IMR-90 (cell line): ENCODE measurements around the gene FBXW4. TPM values are rescaled to one million over a fixed set of nuclear protein-coding genes. Genes with fewer than 3 reads are reported as not detected.

Experiments used
- ATAC-seq: fragments of 200-7000 bp; cut with Tn5 transposase; 2 replicates; pipeline ENCODE4 v1.9.1; 2020; ENCODE audit warnings: low read depth, mild to moderate bottlenecking, moderate library complexity
- BruUV-seq: library from RNA; stranded (reverse); fragments of 400-500 nt; replicated peaks from 2 replicates; lab custom pipeline; 2021; lab: Mats Ljungman, UMichigan
- CTCF ChIA-PET: fragments of 300-600 bp; formaldehyde crosslinking; extraction: SDS; loops from one replicate; lab custom pipeline; 2021; ENCODE audit warnings: antibody characterized with exemption; lab: Yijun Ruan, JAX
- POLR2A ChIA-PET: fragments of 300-600 bp; sonication (Branson Sonifier 250); formaldehyde crosslinking; loops from one replicate; lab custom pipeline; 2022; ENCODE audit warnings: antibody characterized with exemption; ENCODE audit not compliant: unreplicated experiment; lab: Charles Lee
- DNase-seq: peaks from one replicate; pipeline ENCODE4 v3.0.0; 2013
- H2AFZ ChIP-seq: replicated peaks from 2 replicates; pipeline ENCODE3; 2013; ENCODE audit warnings: low read length, mild to moderate bottlenecking; ENCODE audit not compliant: poor library complexity
- H2AK5ac ChIP-seq: 2 replicates; pipeline ENCODE4 v1.6.1; 2013; ENCODE audit warnings: low read depth, low read length, inconsistent platforms
- H2AK9ac ChIP-seq: replicated peaks from 2 replicates; pipeline ENCODE3; 2013; ENCODE audit warnings: mild to moderate bottlenecking, low read depth, low read length, moderate library complexity; ENCODE audit not compliant: poor library complexity
- H2BK120ac ChIP-seq: 2 replicates; pipeline ENCODE4 v1.6.1; 2013; ENCODE audit warnings: low read depth, low read length, inconsistent platforms
- H2BK15ac ChIP-seq: 3 replicates; pipeline ENCODE4 v1.6.1; 2013; ENCODE audit warnings: low read depth, low read length, inconsistent platforms
- H2BK20ac ChIP-seq: 2 replicates; pipeline ENCODE4 v1.6.1; 2013; ENCODE audit warnings: low read depth, mild to moderate bottlenecking, inconsistent platforms, low read length, moderate library complexity
- H2BK5ac ChIP-seq: 2 replicates; pipeline ENCODE4 v1.6.1; 2013; ENCODE audit warnings: mild to moderate bottlenecking, low read depth, low read length, inconsistent platforms; ENCODE audit not compliant: poor library complexity, severe bottlenecking
- H3K14ac ChIP-seq: replicated peaks from 2 replicates; pipeline ENCODE4 v1.6.1; 2013; ENCODE audit warnings: low read depth, low read length, inconsistent platforms
- H3K18ac ChIP-seq: 2 replicates; pipeline ENCODE4 v1.6.1; 2013; ENCODE audit warnings: low read depth, low read length, control low read depth
- H3K23ac ChIP-seq: 2 replicates; pipeline ENCODE4 v1.6.1; 2013; ENCODE audit warnings: low read depth, low read length, inconsistent platforms
- H3K27ac ChIP-seq: 2 replicates; pipeline ENCODE4 v1.5.1; 2013; ENCODE audit warnings: mild to moderate bottlenecking, control low read depth, low read length; ENCODE audit not compliant: insufficient read depth
- H3K27me3 ChIP-seq: 2 replicates; pipeline ENCODE4 v1.6.1; 2013; ENCODE audit warnings: low read length; ENCODE audit not compliant: control insufficient read depth, insufficient read depth
- H3K36me3 ChIP-seq: 2 replicates; pipeline ENCODE4 v1.6.1; 2013; ENCODE audit warnings: low read length, mixed read lengths; ENCODE audit not compliant: control insufficient read depth, insufficient read depth
- H3K4ac ChIP-seq: 2 replicates; pipeline ENCODE4 v1.6.1; 2013; ENCODE audit warnings: low read depth, low read length, inconsistent platforms
- H3K4me1 ChIP-seq: 2 replicates; pipeline ENCODE4 v1.6.1; 2013; ENCODE audit warnings: low read length, mixed read lengths; ENCODE audit not compliant: control insufficient read depth, insufficient read depth
- H3K4me2 ChIP-seq: 2 replicates; pipeline ENCODE4 v1.6.1; 2013; ENCODE audit warnings: low read depth, mild to moderate bottlenecking, control low read depth, low read length, moderate library complexity
- H3K4me3 ChIP-seq: 2 replicates; pipeline ENCODE4 v1.5.1; 2013; ENCODE audit warnings: low read depth, mild to moderate bottlenecking, control low read depth, low read length, moderate library complexity; ENCODE audit not compliant: insufficient read depth
- H3K56ac ChIP-seq: 2 replicates; pipeline ENCODE4 v1.6.1; 2013; ENCODE audit warnings: low read length, inconsistent platforms; ENCODE audit not compliant: insufficient read depth; ENCODE audit errors: extremely low read depth
- H3K79me1 ChIP-seq, 2 experiments: 2 replicates each; pipeline ENCODE4 v1.6.1; 2013; ENCODE audit warnings: low read length in 2 of 2, inconsistent platforms in 1 of 2, low read depth in 1 of 2
- H3K9ac ChIP-seq: 2 replicates; pipeline ENCODE4 v1.6.1; 2013; ENCODE audit warnings: low read depth, low read length, control low read depth
- H3K9me1 ChIP-seq: 2 replicates; pipeline ENCODE4 v1.6.1; 2013; ENCODE audit warnings: low read length, inconsistent platforms; ENCODE audit not compliant: insufficient read depth
- H3K9me3 ChIP-seq: 2 replicates; pipeline ENCODE4 v1.6.1; 2013; ENCODE audit warnings: low read length; ENCODE audit not compliant: control insufficient read depth, insufficient read depth
- H4K20me1 ChIP-seq: 2 replicates; pipeline ENCODE4 v1.6.1; 2013; ENCODE audit warnings: low read length, inconsistent platforms; ENCODE audit not compliant: insufficient read depth
- H4K5ac ChIP-seq: 2 replicates; pipeline ENCODE4 v1.6.1; 2013; ENCODE audit warnings: mild to moderate bottlenecking, low read depth, low read length, control low read depth
- H4K8ac ChIP-seq, 2 experiments: 2 replicates each; pipeline ENCODE4 v1.6.1; 2013; ENCODE audit warnings: low read depth in 2 of 2, low read length in 2 of 2, control low read depth in 1 of 2, inconsistent platforms in 1 of 2
- H4K91ac ChIP-seq: 2 replicates; pipeline ENCODE4 v1.6.1; 2013; ENCODE audit warnings: low read depth, low read length, inconsistent platforms; ENCODE audit not compliant: insufficient read depth
- BHLHE40 ChIP-seq: fragments of 150-350 bp; IDR thresholded peaks from 2 replicates; pipeline ENCODE4 v1.6.1; 2016; ENCODE audit warnings: mild to moderate bottlenecking, low read depth, low read length
- CEBPB ChIP-seq: IDR thresholded peaks from 2 replicates; pipeline ENCODE4 v1.6.1; 2012; ENCODE audit warnings: low read depth, low read length, improper control_type of control experiment
- CTCF ChIP-seq: conservative IDR thresholded peaks from 2 replicates; pipeline ENCODE4 v1.5.1; 2012; ENCODE audit warnings: mild to moderate bottlenecking, low read depth, low read length, improper control_type of control experiment
- ELK1 ChIP-seq: fragments of 150-350 bp; IDR thresholded peaks from 2 replicates; pipeline ENCODE4 v1.6.1; 2016; ENCODE audit warnings: low read depth, mild to moderate bottlenecking, low read length, moderate library complexity, borderline replicate concordance
- FOS ChIP-seq: fragments of 150-350 bp; IDR thresholded peaks from 2 replicates; pipeline ENCODE4 v1.6.1; 2016; ENCODE audit warnings: low read depth, low read length
- MAFK ChIP-seq: IDR thresholded peaks from 2 replicates; pipeline ENCODE4 v1.6.1; 2012; ENCODE audit warnings: low read depth, low read length, improper control_type of control experiment
- MXI1 ChIP-seq: IDR thresholded peaks from 2 replicates; pipeline ENCODE4 v1.6.1; 2012; ENCODE audit warnings: low read depth, mild to moderate bottlenecking, low read length, moderate library complexity, borderline replicate concordance
- NFE2L2 ChIP-seq: fragments of 150-350 bp; IDR thresholded peaks from 2 replicates; pipeline ENCODE4 v1.6.1; 2016; ENCODE audit warnings: low read depth, mild to moderate bottlenecking, low read length
- POLR2A ChIP-seq: IDR thresholded peaks from 2 replicates; pipeline ENCODE4 v1.6.1; 2012; ENCODE audit warnings: mild to moderate bottlenecking, low read depth, low read length
- RCOR1 ChIP-seq: IDR thresholded peaks from 2 replicates; pipeline ENCODE4 v1.6.1; 2012; ENCODE audit warnings: mild to moderate bottlenecking, low read length, improper control_type of control experiment; ENCODE audit not compliant: insufficient replicate concordance
- RFX5 ChIP-seq: IDR thresholded peaks from 2 replicates; pipeline ENCODE4 v1.8.0; 2012; ENCODE audit warnings: low read depth, mild to moderate bottlenecking, low read length, moderate library complexity
- SMC3 ChIP-seq: fragments of 150-350 bp; IDR thresholded peaks from 2 replicates; pipeline ENCODE4 v1.6.1; 2016; ENCODE audit warnings: low read depth, mild to moderate bottlenecking, antibody characterized with exemption, low read length, moderate library complexity
- WGBS, 2 experiments: methylation state at CpG; one replicate each; pipeline versions ENCODE4 v1.1.5 to v1.1.7; 2013; ENCODE audit warnings: missing lambda C conversion rate in 2 of 2; ENCODE audit not compliant: insufficient read length in 1 of 2; ENCODE audit errors: extremely low coverage in 2 of 2; 5-methylcytosine and 5-hydroxymethylcytosine counted together
- dilution Hi-C: fragments of 300-500 bp; cut with HindIII; formaldehyde crosslinking; loops from one replicate; pipeline ENCODE4 v1.14.3; 2018; ENCODE audit warnings: low sequenced_read_pairs; ENCODE audit not compliant: unreplicated experiment
- in situ Hi-C: fragments of 300-500 bp; cut with MboI; formaldehyde crosslinking; loops from 3 replicates; pipeline ENCODE4 v1.14.3; 2019; ENCODE audit warnings: low sequenced_read_pairs, inconsistent platforms, mixed read lengths
- intact Hi-C: fragments of 100-400 bp; cut with micrococcal nuclease; formaldehyde crosslinking; loops from 2 replicates; pipeline ENCODE4 v1.10.0; 2022
- polyA plus RNA-seq, 3 experiments: library from polyadenylated mRNA; depleted of rRNA; stranded (reverse); fragments of >200 nt; gene quantifications; 2 replicates each; pipeline ENCODE4 v1.2.3, GENCODE V29; 2012; ENCODE audit warnings: low replicate concordance in 1 of 3
- total RNA-seq: library from RNA; depleted of rRNA; stranded (reverse); fragments of >200 nt; gene quantifications from 2 replicates; pipeline ENCODE4 v1.2.3, GENCODE V29; 2012
- TF ChIP-seq, protein P1 (sequence below): fragments of 150-350 bp; IDR thresholded peaks from 2 replicates; pipeline ENCODE4 v1.6.1; 2017; ENCODE audit warnings: mild to moderate bottlenecking, antibody characterized with exemption, low read length, low read depth

The FBXW4 gene
- total and polyA plus RNA-seq, 2 of the 4 experiments (the other 2 are of a cell fraction), result 19.3 to 26.7 TPM

- no peak overlapping the region for H2BK120ac ChIP-seq
- no peak overlapping the region for H2BK20ac ChIP-seq
- DNase-seq (no peak), ATAC-seq (no peak)
- peak overlapping the region; percentile 45 for H2AK9ac ChIP-seq
- no peak overlapping the region for H2AFZ ChIP-seq
- BruUV-seq, result no TSS peak
- ChIA-PET CTCF (interaction anchor here (0.7 kb wide), 1 partner anchor 9 kb away, joined by 3 read pairs; no protein-coding TSS in a partner anchor), POLR2A (no interaction called here)
- no peak overlapping the region for H3K27ac ChIP-seq
- dilution Hi-C loops (no loop called here), intact Hi-C loops (no loop called here), in situ Hi-C loops (no loop called here)
- no peak overlapping the region for H3K18ac ChIP-seq
- no peak overlapping the region for H3K9ac ChIP-seq
- WGBS, 2 experiments, result no CpG with 5 or more reads among the region's 6 CpGs
- H2BK5ac ChIP-seq, result no peak overlapping the region
- no peaks in the 10 kb centered on the region; a peak in 1 of 4 replicates for H3K79me1 ChIP-seq
- no peak overlapping the region for H3K23ac ChIP-seq
- no peak overlapping the region for H4K8ac ChIP-seq
- no peak overlapping the region for H4K5ac ChIP-seq
- no peak overlapping the region for H3K56ac ChIP-seq
- TF ChIP-seq RFX5, result no peak
- TF ChIP-seq BHLHE40, result no peak
- no peak for TF ChIP-seq MAFK
- no peak for TF ChIP-seq RCOR1
- TF ChIP-seq, protein P1, sequence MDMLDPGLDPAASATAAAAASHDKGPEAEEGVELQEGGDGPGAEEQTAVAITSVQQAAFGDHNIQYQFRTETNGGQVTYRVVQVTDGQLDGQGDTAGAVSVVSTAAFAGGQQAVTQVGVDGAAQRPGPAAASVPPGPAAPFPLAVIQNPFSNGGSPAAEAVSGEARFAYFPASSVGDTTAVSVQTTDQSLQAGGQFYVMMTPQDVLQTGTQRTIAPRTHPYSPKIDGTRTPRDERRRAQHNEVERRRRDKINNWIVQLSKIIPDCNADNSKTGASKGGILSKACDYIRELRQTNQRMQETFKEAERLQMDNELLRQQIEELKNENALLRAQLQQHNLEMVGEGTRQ, result no peak
- TF ChIP-seq NFE2L2, result no peak
- no peak for TF ChIP-seq SMC3
- no peak for TF ChIP-seq FOS
- TF ChIP-seq CEBPB, result no peak
- TF ChIP-seq CTCF, result no peak
- TF ChIP-seq POLR2A, result no peak
- no peak for TF ChIP-seq ELK1
- no peak for TF ChIP-seq MXI1
- peaks cover 24% of the 10 kb centered on the region for H3K36me3 ChIP-seq
- no peak overlapping the region for H3K4me3 ChIP-seq
- no peak overlapping the region for H2AK5ac ChIP-seq
- H3K4me2 ChIP-seq, result no peak overlapping the region
- H4K20me1 ChIP-seq, result no peaks in the 10 kb centered on the region
- H3K9me3 ChIP-seq, result no peaks in the 10 kb centered on the region
- H3K27me3 ChIP-seq, result no peaks in the 10 kb centered on the region
- H3K9me1 ChIP-seq, result peaks cover 16% of the 10 kb centered on the region
- H4K91ac ChIP-seq, result no peak overlapping the region
- H3K14ac ChIP-seq, result no peak overlapping the region
- H2BK15ac ChIP-seq, result no peak overlapping the region
- peaks cover 9% of the 10 kb centered on the region for H3K4me1 ChIP-seq
- H3K4ac ChIP-seq, result no peak overlapping the region
Observed at GRCh38 chr10:101612086-101612485, 82.9 kb downstream of the FBXW4 start.
